Neural crest cell (in vitro differentiated cells): Measurements from ENCODE around the gene MCF2L. TPM values are rescaled to one million over a fixed set of nuclear protein-coding genes. Genes with fewer than 3 reads are reported as not detected.

Source experiments
- DNase-seq: peaks from one replicate; pipeline ENCODE4 v3.0.0; 2021; ENCODE audit warnings: low read depth, mixed read lengths, low spot score
- H3K27ac Mint-ChIP-seq: one replicate; pipeline ENCODE4 v1.8.0; 2021; ENCODE audit warnings: mild to moderate bottlenecking, mixed read lengths; ENCODE audit not compliant: unreplicated experiment
- H3K27me3 Mint-ChIP-seq: 2 replicates; pipeline ENCODE4 v1.8.0; 2021; ENCODE audit warnings: low read depth, mild to moderate bottlenecking, mixed read lengths
- H3K36me3 Mint-ChIP-seq: 2 replicates; pipeline ENCODE4 v1.8.0; 2021; ENCODE audit warnings: low read depth, mild to moderate bottlenecking, mixed read lengths
- H3K4me1 Mint-ChIP-seq: 2 replicates; pipeline ENCODE4 v1.8.0; 2021; ENCODE audit warnings: mixed read lengths
- H3K4me3 Mint-ChIP-seq: one replicate; pipeline ENCODE4 v1.8.0; 2021; ENCODE audit warnings: mild to moderate bottlenecking, mixed read lengths
- H3K9me3 Mint-ChIP-seq: 2 replicates; pipeline ENCODE4 v1.8.0; 2021; ENCODE audit warnings: mixed read lengths
- CTCF ChIP-seq: fragments of 200-600 bp; sonication (generic); conservative IDR thresholded peaks from 2 replicates; pipeline ENCODE4 v1.5.0; 2021; ENCODE audit warnings: antibody characterized with exemption, mild to moderate bottlenecking
- total RNA-seq: library from RNA; stranded (reverse); gene quantifications from 2 replicates; pipeline ENCODE4 v1.2.1, GENCODE V29; 2021

The MCF2L gene
- total RNA-seq, 1 donor from 2014 or later, result 59.9 TPM

GRCh38 chr13:112979406-112979902 lies 10.4 kb downstream of the MCF2L start:
- TF ChIP-seq CTCF, result no peak
- H3K27ac Mint-ChIP-seq, result no peak overlapping the region
- no peaks in the 10 kb centered on the region for H3K9me3 Mint-ChIP-seq
- no peaks in the 10 kb centered on the region for H3K36me3 Mint-ChIP-seq
- H3K4me1 Mint-ChIP-seq, result peaks cover 21% of the 10 kb centered on the region
- no peak overlapping the region for H3K4me3 Mint-ChIP-seq
- H3K27me3 Mint-ChIP-seq, result no peaks in the 10 kb centered on the region
- no peak for DNase-seq

GRCh38 chr13:112980434-112980833 lies 11.4 kb downstream of the MCF2L start:
- Mint-ChIP-seq H3K27ac (no peak overlapping the region), H3K9me3 (no peaks in the 10 kb centered on the region), H3K4me3 (no peak overlapping the region), H3K4me1 (peaks cover 21% of the 10 kb centered on the region), H3K36me3 (no peaks in the 10 kb centered on the region), H3K27me3 (no peaks in the 10 kb centered on the region)
- no peak for DNase-seq
- no peak for TF ChIP-seq CTCF

- H3K36me3 Mint-ChIP-seq, result no peaks in the 10 kb centered on the region
- no peak for DNase-seq
- H3K4me1 Mint-ChIP-seq, result peaks cover 22% of the 10 kb centered on the region
- H3K4me3 Mint-ChIP-seq, result no peak overlapping the region
- H3K9me3 Mint-ChIP-seq, result no peaks in the 10 kb centered on the region
- H3K27me3 Mint-ChIP-seq, result no peaks in the 10 kb centered on the region
- no peak for TF ChIP-seq CTCF
- no peak overlapping the region for H3K27ac Mint-ChIP-seq
Measured at GRCh38 chr13:112981451-112981850, 12.4 kb downstream of the MCF2L start.

GRCh38 chr13:112982281-112983041 lies 13.4 kb downstream of the MCF2L start:
- Mint-ChIP-seq H3K9me3 (no peaks in the 10 kb centered on the region), H3K27ac (peak overlapping the region; percentile 91), H3K4me3 (no peak overlapping the region), H3K27me3 (no peaks in the 10 kb centered on the region), H3K4me1 (peaks cover 19% of the 10 kb centered on the region), H3K36me3 (no peaks in the 10 kb centered on the region)
- no peak for TF ChIP-seq CTCF
- DNase-seq, result no peak

GRCh38 chr13:112983042-112983305 lies 14.0 kb downstream of the MCF2L start:
- DNase-seq, result no peak
- Mint-ChIP-seq H3K27ac (no peak overlapping the region), H3K4me1 (peaks cover 21% of the 10 kb centered on the region), H3K4me3 (no peak overlapping the region), H3K27me3 (no peaks in the 10 kb centered on the region), H3K36me3 (peaks cover 3% of the 10 kb centered on the region), H3K9me3 (no peaks in the 10 kb centered on the region)
- TF ChIP-seq CTCF, result no peak
